ENCODE data around the gene SERPINB12. TPM values are rescaled to one million over a fixed set of nuclear protein-coding genes. Genes with fewer than 3 reads are reported as not detected.

The SERPINB12 gene
- total RNA-seq, 1 experiment from 2014 or later, result not detected

DNA sequence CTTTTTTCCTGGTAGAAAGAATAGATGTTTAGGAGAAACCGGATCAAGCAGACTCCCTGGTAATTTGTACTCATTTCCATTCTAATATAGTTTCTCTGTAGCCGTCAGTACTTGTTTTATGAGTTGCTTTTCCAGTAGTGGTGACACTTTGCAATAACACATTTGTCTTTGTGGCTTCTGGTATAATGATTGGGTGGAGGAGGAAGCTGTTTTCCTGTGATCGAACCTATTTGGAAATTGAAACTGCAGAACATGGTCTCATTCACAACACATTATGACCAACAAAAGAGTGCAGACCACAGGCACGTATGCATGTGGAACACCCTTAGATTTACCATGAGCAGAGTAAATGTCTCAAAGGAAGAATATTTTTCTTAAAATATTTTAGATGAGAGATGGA, 7.6 kb upstream of the SERPINB12 start:
- in situ Hi-C loops (cut with HindIII; ENCODE audit: low pct_unique_long_range_greater_than_20kb, low sequenced_read_pairs), result no loop called here
- CTCF ChIA-PET, result no interaction called here
- H3K27ac ChIP-seq (ENCODE audit: low read length), result no peak overlapping the region
- H3K4me3 ChIP-seq (ENCODE audit: low read depth in 2 of 2, low read length in 2 of 2), result no peak overlapping the region
- no peaks in the 10 kb centered on the region for H3K9me3 ChIP-seq (ENCODE audit: control insufficient read depth, insufficient read depth, low read depth, low read length)
- no peaks in the 10 kb centered on the region for H3K36me3 ChIP-seq (ENCODE audit: control insufficient read depth, insufficient read depth, low read length)
- POLR2A ChIA-PET, result no interaction called here
- no peak for ATAC-seq
- no TSS peak for BruUV-seq (replicated peaks)
- no peaks in the 10 kb centered on the region for H3K27me3 ChIP-seq (ENCODE audit: control insufficient read depth, insufficient read depth, low read length)
- TF ChIP-seq POLR2AphosphoS5 (IDR thresholded peaks at IDR 0.05; ENCODE audit: low read depth, low read length), result no peak
- no peak for TF ChIP-seq TCF7L2 (IDR thresholded peaks at IDR 0.05; ENCODE audit: low read depth, low read length)
- TF ChIP-seq, protein P1, sequence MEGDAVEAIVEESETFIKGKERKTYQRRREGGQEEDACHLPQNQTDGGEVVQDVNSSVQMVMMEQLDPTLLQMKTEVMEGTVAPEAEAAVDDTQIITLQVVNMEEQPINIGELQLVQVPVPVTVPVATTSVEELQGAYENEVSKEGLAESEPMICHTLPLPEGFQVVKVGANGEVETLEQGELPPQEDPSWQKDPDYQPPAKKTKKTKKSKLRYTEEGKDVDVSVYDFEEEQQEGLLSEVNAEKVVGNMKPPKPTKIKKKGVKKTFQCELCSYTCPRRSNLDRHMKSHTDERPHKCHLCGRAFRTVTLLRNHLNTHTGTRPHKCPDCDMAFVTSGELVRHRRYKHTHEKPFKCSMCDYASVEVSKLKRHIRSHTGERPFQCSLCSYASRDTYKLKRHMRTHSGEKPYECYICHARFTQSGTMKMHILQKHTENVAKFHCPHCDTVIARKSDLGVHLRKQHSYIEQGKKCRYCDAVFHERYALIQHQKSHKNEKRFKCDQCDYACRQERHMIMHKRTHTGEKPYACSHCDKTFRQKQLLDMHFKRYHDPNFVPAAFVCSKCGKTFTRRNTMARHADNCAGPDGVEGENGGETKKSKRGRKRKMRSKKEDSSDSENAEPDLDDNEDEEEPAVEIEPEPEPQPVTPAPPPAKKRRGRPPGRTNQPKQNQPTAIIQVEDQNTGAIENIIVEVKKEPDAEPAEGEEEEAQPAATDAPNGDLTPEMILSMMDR (IDR thresholded peaks at IDR 0.05), result no peak
- no peak for TF ChIP-seq SIN3A (IDR thresholded peaks at IDR 0.05; ENCODE audit: borderline replicate concordance, insufficient read depth, low read depth, low read length)
- TF ChIP-seq, protein P2, sequence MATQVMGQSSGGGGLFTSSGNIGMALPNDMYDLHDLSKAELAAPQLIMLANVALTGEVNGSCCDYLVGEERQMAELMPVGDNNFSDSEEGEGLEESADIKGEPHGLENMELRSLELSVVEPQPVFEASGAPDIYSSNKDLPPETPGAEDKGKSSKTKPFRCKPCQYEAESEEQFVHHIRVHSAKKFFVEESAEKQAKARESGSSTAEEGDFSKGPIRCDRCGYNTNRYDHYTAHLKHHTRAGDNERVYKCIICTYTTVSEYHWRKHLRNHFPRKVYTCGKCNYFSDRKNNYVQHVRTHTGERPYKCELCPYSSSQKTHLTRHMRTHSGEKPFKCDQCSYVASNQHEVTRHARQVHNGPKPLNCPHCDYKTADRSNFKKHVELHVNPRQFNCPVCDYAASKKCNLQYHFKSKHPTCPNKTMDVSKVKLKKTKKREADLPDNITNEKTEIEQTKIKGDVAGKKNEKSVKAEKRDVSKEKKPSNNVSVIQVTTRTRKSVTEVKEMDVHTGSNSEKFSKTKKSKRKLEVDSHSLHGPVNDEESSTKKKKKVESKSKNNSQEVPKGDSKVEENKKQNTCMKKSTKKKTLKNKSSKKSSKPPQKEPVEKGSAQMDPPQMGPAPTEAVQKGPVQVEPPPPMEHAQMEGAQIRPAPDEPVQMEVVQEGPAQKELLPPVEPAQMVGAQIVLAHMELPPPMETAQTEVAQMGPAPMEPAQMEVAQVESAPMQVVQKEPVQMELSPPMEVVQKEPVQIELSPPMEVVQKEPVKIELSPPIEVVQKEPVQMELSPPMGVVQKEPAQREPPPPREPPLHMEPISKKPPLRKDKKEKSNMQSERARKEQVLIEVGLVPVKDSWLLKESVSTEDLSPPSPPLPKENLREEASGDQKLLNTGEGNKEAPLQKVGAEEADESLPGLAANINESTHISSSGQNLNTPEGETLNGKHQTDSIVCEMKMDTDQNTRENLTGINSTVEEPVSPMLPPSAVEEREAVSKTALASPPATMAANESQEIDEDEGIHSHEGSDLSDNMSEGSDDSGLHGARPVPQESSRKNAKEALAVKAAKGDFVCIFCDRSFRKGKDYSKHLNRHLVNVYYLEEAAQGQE (IDR thresholded peaks at IDR 0.05; ENCODE audit: insufficient read depth in 1 of 2, low read depth in 2 of 2, low read length in 1 of 2), result no peak
- intact Hi-C loops (cut with micrococcal nuclease; ENCODE audit: unreplicated experiment), result no loop called here
- no peaks in the 10 kb centered on the region for H3K4me1 ChIP-seq (ENCODE audit: control insufficient read depth, insufficient read depth, low read length)
- no peak for DNase-seq (ENCODE audit: low read depth, low spot score)

DNA sequence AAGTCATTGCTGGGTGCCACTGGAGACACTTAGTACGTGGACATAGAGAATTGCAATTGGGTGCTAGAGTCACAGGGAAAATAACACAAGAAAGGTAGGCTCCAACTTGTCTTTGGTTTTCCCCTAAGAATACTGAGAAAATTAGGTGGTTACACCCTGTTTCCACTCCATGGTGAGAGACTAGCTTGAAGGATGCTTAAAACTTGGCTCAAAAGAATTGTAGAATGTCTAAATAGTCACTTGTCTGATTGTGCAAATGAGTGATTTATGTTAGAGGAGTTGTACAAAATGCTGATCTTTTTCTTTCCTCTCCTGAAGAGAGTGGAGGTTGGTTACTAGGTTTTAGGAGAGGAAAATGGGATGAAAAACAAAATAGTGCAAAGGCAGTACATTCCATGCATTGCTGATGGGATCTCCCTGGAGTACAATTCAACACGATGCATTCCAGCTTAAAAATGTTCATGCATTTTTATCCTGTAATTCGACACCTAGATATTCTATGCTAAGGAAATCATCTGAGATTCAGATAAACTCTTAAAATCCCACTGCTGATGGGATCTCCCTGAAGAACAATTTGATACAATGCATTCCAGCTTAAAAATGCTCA, 2.2 kb upstream of the SERPINB12 start:
- no peak for DNase-seq (ENCODE audit: low read depth, low spot score)
- CTCF ChIA-PET, result no interaction called here
- H3K4me3 ChIP-seq (ENCODE audit: low read depth in 2 of 2, low read length in 2 of 2), result no peak overlapping the region
- H3K27me3 ChIP-seq (ENCODE audit: control insufficient read depth, insufficient read depth, low read length), result no peaks in the 10 kb centered on the region
- no TSS peak for BruUV-seq (replicated peaks)
- intact Hi-C loops (cut with micrococcal nuclease; ENCODE audit: unreplicated experiment) (no loop called here), in situ Hi-C loops (cut with HindIII; ENCODE audit: low pct_unique_long_range_greater_than_20kb, low sequenced_read_pairs) (no loop called here)
- TF ChIP-seq, protein P2 (IDR thresholded peaks at IDR 0.05; ENCODE audit: insufficient read depth in 1 of 2, low read depth in 2 of 2, low read length in 1 of 2), result no peak
- TF ChIP-seq SIN3A (IDR thresholded peaks at IDR 0.05; ENCODE audit: borderline replicate concordance, insufficient read depth, low read depth, low read length) (no peak), POLR2AphosphoS5 (IDR thresholded peaks at IDR 0.05; ENCODE audit: low read depth, low read length) (no peak), TCF7L2 (IDR thresholded peaks at IDR 0.05; ENCODE audit: low read depth, low read length) (no peak)
- TF ChIP-seq, protein P1 (IDR thresholded peaks at IDR 0.05), result no peak
- H3K36me3 ChIP-seq (ENCODE audit: control insufficient read depth, insufficient read depth, low read length), result no peaks in the 10 kb centered on the region
- POLR2A ChIA-PET, result no interaction called here
- ATAC-seq, result no peak
- no peak overlapping the region for H3K27ac ChIP-seq (ENCODE audit: low read length)
- H3K9me3 ChIP-seq (ENCODE audit: control insufficient read depth, insufficient read depth, low read depth, low read length), result no peaks in the 10 kb centered on the region
- H3K4me1 ChIP-seq (ENCODE audit: control insufficient read depth, insufficient read depth, low read length), result no peaks in the 10 kb centered on the region
